ENCODE results near the gene PACRG.

Gene PACRG

GRCh38 chr6:163177892-163178420, 450.2 kb downstream of the PACRG start:
- no peak for DNase-seq (ENCODE audit: low read depth)

- DNase-seq (ENCODE audit: low read depth): no peak
Observed at GRCh38 chr6:163179061-163179460, 451.3 kb downstream of the PACRG start.

- DNase-seq (ENCODE audit: low read depth): no peak
Observed at GRCh38 chr6:163179721-163180120, 451.9 kb downstream of the PACRG start.

GRCh38 chr6:163180874-163181541, 453.2 kb downstream of the PACRG start:
- no peak for DNase-seq (ENCODE audit: low read depth)

- DNase-seq (ENCODE audit: low read depth): no peak
Observed at GRCh38 chr6:163181666-163182180, 453.9 kb downstream of the PACRG start.

- DNase-seq (ENCODE audit: low read depth): no peak
Observed at GRCh38 chr6:163182696-163183095, 454.9 kb downstream of the PACRG start.

GRCh38 chr6:163183806-163184205, 456.0 kb downstream of the PACRG start:
- DNase-seq (ENCODE audit: low read depth): no peak

- no peak for DNase-seq (ENCODE audit: low read depth)
Observed at GRCh38 chr6:163185744-163186143, 458.0 kb downstream of the PACRG start.

GRCh38 chr6:163186527-163186926, 458.8 kb downstream of the PACRG start:
- no peak for DNase-seq (ENCODE audit: low read depth)

GRCh38 chr6:163187201-163187600, 459.4 kb downstream of the PACRG start:
- DNase-seq (ENCODE audit: low read depth): no peak

- no peak for DNase-seq (ENCODE audit: low read depth)
Observed at GRCh38 chr6:163187606-163188005, 459.8 kb downstream of the PACRG start.

- DNase-seq (ENCODE audit: low read depth): no peak
Observed at GRCh38 chr6:163188746-163189145, 461.0 kb downstream of the PACRG start.

- no peak for DNase-seq (ENCODE audit: low read depth)
Observed at GRCh38 chr6:163189609-163190008, 461.8 kb downstream of the PACRG start.

- no peak for DNase-seq (ENCODE audit: low read depth)
Observed at GRCh38 chr6:163190786-163191185, 463.0 kb downstream of the PACRG start.

GRCh38 chr6:163191704-163192537, 464.1 kb downstream of the PACRG start:
- DNase-seq (ENCODE audit: low read depth): no peak

GRCh38 chr6:163192591-163192990, 464.8 kb downstream of the PACRG start:
- DNase-seq (ENCODE audit: low read depth): no peak

- DNase-seq (ENCODE audit: low read depth): no peak
Observed at GRCh38 chr6:163193326-163193725, 465.6 kb downstream of the PACRG start.

GRCh38 chr6:163195721-163196691, 468.2 kb downstream of the PACRG start:
- no peak for DNase-seq (ENCODE audit: low read depth)

GRCh38 chr6:163197839-163198238, 470.1 kb downstream of the PACRG start:
- DNase-seq (ENCODE audit: low read depth): no peak

GRCh38 chr6:163198396-163198795, 470.6 kb downstream of the PACRG start:
- no peak for DNase-seq (ENCODE audit: low read depth)

GRCh38 chr6:163199371-163199770, 471.6 kb downstream of the PACRG start:
- no peak for DNase-seq (ENCODE audit: low read depth)

GRCh38 chr6:163200289-163200688, 472.5 kb downstream of the PACRG start:
- no peak for DNase-seq (ENCODE audit: low read depth)

Measured in stimulated activated CD8-positive, alpha-beta memory T cell treated with anti-CD3 and anti-CD28 coated beads, Interleukin-12 subunit alpha, Interleukin-12 subunit beta, amount 100 ng/mL, for 1 hour (primary cell).